Astrocyte of the hippocampus (primary cell): ENCODE measurements around the gene CTNNBIP1.
"Not testable (repeated sequence)": the region's sequence is repeated elsewhere in the genome, so short reads cannot be mapped to it uniquely, and the experiment has no call there.

Source experiments
- DNase-seq: peaks from one replicate; pipeline ENCODE4 v3.0.0; 2011; ENCODE audit warnings: low read depth, low spot score

The CTNNBIP1 gene, protein sequence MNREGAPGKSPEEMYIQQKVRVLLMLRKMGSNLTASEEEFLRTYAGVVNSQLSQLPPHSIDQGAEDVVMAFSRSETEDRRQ

DNA sequence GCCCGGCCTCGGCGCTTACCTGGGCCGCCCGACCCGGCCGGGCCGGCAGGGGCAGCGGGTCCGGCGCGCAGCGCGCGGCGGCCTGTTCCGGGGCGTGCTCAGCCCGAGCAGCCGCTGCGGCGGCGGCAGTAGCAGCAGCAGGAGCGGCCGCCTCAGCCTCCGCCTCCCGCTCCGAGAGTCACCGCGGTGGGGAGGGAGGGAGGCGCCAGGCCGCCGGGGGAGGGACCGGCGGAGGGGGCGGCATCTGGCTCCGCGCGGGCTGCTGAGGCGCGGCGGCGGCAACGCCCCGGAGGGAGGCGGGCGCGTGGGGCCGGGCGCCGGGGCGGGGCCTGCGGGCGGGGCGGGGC is at the start of gene CTNNBIP1:
Gene CTNNBIP1, minus strand, starts transcription at position 194 of the 347 bp plus-strand sequence. CDS start 38,205 bp downstream, outside the sequence.
- DNase-seq = no peak

DNA sequence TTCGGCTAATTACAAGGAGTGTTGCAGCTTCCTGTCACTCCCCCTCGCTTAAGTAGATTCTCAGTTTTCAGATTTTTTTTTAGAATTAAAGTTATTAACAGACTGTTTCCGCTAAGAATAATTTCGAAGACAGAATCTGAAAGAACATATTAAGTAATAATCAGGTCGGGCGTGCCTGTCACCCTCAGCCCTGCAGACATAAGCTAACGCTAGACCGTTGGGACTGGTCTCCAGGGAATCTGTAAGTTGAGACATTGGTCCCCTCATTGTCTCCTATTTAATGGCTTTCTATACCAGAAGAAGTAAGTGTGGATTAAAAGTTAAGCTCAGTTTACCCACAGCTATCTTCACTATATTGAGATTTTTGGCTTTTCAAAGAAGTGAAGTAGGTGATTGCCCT is 47.7 kb upstream of the CTNNBIP1 start:
- no peak for DNase-seq

DNA sequence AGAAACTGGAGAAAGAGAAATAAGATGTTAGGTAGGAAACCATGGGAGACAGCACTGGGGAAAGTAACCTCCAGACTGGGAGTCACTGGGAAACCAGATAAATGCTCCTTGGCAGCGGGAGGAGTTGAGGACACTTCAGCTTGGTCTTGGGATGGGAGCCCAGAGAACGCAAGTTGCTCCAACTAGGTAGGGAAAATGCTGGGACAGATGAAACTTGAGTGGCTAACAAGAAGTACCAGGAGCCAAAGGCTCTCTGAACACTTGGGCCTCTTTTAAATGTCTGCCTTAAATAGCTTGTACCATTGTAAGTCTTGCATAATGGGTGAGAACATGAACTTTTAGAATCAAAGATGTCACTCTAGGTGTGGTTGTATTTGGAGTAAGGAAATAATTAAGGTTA is 36.2 kb upstream of the CTNNBIP1 start:
- no peak for DNase-seq

DNA sequence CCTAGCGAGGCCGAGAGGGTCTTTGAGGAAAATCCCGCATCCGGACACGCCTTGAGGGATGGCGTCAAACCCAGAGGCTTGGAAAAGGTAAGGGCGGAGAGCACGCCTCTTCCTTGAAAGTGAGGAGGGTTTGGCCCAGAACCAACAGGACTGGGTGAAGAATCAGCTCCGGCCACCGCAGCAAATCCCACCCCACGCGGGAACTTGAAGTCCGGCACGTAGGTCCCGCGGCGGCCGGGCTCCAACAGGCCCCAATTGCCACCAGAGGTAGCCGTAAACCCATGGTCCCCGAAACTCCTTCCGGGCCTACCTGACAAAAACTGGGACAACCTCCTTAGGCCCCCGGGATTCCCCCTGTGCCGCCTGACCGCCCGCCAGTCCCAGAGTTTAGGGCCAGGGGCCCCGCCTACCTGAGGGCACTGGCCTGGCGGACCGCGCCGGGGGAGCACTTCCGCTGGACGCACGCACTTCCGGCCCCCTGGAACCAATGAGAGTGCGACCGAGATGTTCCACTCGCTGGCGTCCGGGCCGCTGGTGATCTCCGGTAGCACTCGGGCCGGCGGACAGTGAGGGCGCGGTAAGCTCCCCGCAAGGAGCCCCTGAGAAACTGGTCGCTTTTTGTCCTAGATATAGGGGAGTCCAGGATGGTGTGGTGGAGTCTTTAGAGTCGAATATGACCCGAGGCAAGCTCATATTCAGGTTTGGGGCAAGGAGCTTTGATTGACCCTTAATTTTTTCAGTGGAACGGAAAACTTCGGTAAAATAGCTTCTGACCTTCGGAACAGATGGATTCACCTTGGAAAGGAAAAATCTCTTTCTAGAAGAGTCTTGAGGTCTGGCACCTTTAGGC is 33.1 kb upstream of the CTNNBIP1 start, which contains the start of the genes LZIC and NMNAT1:
Gene LZIC, minus strand, starts transcription at position 453 of the 850 bp plus-strand sequence. CDS start 6,772 bp downstream, outside the sequence.
Gene NMNAT1, plus strand, starts transcription at position 537 of the 850 bp plus-strand sequence. CDS start 28,599 bp downstream, outside the sequence.
- peak; percentile 98 for DNase-seq

DNA sequence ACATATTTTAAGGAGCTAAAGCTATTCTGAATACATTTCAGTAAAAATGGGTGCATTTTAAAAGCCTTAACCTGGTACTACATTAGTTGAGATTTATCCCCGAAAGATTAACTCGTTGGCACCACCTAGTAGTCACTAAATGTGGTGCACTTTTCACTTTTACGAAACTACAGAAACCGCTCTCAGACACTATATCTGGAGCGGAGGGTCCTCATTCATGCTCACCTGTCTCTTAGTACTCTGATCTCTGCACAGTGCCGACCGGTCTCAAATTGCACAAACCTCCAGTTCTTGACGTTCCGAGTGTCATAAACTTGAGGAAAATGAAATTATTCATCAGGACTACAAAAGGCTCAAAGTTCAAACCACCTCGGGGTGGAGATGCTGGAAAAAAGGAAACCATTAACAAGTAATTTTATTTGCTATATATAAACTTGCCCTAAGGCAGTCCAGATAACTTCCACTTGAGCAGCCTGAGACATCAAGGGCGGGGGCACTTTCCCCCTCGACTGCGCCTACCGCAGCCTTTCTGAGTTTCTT is 32.4 kb upstream of the CTNNBIP1 start:
- DNase-seq = peak; percentile 78

DNA sequence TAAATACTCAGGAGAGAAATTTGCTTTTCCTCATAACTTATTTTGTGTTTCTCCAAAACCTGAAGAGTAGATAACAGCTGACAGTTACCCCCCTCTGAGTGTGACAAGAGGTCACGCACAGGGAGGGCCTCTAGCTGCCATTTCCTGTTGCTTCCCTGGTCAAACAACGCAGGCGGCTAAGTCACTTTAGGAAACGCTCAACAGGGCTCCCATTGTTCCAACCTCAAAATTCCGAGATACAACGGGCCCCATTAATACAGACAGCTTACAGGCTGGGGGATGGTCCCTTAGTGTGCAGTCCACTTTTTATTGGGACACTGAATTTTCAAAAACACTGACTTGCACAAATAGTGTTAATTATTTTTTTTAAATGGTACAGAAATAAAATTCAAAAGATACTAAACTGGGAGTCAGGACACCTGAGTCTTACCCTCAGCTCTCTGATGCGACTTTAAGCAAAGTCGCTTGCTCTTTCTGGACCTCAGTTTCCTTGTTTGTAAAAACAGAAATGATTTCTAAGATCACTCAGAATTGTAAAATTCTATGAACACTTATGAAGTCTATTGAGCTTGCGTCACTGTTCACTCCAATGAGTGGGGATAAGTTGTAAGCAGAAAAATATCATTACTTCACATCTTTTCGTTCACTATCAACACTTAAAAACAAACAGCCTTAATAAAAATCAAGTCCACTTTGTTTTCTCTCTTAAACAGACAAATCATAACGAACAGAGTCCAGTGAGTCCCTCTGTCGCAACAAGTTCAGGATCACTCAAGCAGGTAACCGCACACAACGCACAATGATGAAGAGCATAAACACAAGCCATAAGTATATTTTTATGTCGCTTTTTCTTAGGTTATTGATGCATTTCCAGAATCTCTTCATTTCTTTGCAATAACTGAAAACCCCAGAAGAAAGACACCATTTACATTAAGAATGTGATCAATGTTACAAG is 19.6 kb upstream of the CTNNBIP1 start:
- DNase-seq = no peak

DNA sequence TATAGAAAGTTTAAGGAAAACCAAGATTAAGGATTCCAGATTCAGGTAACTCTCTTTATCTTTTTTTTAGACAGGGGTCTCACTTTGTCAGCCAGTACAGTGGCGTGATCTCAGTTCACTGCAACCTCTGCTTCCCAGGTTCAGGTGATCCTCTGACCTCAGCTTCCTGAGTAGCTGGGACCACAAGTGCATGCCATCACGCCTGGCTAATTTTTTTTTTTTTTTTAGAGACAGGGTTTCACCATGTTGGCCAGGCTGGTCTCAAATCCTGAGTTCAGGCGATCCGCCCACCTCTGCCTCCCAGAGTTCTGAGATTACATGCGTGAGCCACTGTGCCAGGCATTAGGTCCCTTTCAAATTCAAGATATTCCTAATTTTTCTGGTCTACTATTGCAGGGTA is 17.2 kb upstream of the CTNNBIP1 start:
- DNase-seq = no peak

DNA sequence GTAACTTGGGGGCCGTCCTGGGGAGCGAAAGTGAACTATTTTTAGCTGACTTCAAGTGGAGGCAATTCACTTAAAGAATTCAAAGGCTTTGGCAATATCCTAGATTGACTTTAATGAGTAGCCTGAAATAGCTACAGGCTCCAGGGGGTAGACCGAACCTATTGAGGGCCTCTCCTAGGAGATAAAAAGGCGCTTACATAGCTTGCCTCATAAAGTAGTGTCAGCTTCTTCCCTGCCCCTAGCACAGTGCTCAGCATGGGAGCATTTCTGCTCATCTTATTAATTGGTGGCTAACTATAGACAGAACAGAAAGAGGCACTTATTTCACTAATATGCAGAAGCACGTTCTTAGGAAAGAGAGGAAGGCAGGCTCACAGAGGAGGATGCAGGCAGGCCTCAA is 12.3 kb upstream of the CTNNBIP1 start:
- DNase-seq = peak; percentile 36

DNA sequence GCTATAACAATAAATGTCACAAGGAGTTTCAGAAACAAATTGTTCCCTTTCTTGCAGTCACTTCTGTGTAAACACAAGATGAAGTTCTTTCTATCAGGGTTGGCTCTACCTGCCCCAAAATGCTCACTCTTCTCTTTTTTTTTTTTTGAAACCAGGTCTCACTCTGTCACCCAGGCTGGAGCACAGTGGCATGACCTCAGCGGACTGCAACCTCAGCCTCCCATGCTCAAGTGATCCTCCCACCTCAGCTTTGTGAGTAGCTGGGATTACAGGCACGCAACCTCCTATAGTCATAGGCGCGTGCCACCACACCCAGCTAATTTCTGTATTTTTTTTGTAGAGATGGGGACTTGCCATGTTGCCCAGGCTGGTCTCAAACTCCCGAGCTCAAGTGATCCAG is 10.5 kb upstream of the CTNNBIP1 start:
- DNase-seq = no peak

DNA sequence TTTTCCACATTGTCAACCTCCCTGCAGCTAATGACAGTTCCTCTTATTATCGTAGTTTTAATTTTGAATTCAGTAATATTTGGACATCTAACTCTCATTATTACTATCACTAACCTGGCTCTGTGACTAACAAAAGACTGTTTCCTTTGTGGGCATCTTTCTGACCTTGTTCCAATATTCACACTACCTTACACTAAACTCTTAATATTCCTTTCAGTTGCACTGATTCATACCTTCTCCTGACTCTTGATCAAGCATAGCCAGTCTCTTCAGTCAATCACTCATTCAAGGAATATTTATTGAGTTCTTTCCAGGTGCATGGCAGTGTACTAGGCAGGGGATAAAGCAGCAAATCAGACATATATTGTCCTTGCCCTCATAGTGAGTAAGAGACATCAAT is 7.8 kb upstream of the CTNNBIP1 start:
- DNase-seq = no peak

DNA sequence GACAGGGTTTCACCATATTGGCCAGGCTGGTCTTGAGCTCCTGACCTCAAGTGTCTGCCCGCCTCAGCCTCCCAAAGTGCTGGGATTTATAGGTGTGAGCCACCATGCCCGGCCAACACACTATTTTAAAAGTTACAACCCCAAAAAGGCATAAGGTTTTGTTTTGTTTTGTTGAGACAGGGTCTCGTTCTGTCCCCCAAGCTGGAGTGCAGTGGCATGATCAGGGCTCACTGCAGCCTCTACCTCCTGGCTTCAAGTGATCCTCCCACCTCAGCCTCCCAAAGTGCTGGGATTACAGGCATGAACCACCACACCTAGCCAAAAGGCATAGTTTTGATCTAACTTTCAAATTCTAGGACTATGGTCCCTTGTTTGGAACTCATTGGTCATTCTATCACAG is 7.4 kb upstream of the CTNNBIP1 start:
- DNase-seq = not testable (repeated sequence)

DNA sequence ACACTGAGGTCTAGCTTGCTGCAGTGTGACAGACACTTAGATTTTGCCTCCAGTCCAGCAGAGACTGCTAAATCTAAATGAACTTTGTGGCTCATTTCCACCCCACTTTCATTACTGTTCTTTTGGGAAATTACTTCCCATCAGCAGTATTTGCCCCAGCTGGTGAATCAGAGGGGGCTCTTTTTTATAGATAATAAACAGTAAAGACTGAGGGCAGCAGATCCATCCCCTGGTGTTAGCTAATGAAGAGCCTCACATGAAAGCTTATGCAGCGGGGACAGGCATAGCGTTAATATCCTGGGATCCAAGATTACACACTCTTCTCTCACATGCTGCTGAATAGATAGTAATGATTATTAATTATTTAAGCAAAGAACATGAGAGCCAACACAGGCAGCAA is 6.4 kb upstream of the CTNNBIP1 start:
- DNase-seq = no peak

DNA sequence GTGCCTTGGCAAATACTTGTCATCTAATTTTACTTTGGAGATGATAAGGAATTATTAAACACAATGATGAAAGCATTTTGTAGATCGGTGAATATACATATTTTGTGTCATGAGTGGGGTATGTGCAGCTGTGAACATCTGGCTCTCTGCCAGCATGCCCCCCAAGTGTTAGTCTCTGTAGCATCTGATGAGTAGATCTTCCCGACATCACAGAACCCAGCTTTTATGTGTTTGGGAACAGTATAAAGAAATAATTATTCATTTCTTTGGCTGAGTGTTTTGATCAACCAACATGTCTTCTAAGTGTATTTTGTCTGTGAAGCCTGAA is 4.5 kb upstream of the CTNNBIP1 start:
- no peak for DNase-seq

DNA sequence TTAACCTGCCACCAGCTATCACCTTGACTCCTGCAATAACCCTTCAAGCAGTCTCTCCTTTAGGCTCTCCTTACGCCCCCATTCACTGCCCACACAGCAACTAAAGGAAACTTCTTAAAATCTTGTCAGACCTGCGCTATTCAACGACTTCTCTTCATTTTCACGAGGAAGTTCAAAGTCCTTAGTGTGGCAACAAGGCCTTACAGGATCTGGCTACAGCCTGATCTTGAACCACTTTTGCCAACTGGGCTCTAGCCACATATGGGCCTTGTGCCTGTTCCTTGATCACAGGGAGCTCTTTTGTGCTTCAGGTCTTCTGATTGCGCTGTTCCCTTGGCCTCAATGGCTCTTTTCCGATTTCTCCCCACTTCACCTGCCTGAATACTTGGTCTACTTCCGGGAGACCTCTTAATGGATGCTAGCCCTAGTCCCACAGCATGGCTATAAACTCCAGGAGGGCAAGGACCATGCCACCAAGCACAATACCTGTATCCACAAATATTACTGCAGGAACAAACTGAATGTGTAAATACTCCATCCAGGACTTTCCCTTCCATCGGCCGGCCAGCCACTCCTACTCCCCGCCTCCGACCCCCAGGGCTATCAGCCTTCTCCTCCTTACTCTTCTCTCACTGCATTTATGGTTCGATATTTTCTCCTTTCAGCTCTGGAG is 2.3 kb upstream of the CTNNBIP1 start:
- DNase-seq = no peak

DNA sequence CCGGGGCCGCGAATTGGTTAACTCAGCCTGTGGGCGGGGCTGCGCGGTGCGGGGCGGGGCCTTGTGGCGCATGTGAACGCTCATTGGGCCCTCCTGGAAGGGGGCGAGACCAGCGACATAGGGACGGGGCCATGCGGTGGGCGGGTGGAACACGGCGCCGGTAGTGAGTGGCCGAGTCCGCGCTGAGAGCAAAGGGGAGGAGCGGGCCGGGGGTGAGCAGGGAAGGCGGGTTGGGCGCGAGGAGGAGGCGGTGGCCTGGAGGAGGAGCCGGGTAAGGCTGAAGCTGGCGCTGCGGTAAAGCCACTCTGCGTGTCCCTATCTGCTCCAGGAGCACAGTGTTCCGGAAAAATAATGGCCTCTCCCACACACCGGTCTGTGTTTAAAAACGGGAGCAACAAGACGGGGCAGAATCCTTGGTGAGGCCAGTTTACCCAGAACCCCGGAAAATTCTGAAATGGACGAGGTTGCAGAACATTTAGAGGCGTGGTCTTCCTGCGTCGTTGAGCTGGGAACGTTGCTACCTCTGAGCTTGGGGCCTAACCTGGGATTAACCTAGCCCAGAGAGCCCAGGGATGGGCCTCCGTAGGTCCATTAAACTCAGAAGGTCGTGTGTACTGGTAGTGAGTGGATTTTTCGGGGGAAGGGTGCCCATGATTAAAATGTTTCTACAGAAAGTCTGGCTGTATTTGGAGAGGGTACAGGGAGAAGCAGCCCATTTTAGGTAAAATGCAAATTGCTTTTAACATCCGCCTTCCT is 532 bp upstream of the CTNNBIP1 start:
- DNase-seq = peak; percentile 100

DNA sequence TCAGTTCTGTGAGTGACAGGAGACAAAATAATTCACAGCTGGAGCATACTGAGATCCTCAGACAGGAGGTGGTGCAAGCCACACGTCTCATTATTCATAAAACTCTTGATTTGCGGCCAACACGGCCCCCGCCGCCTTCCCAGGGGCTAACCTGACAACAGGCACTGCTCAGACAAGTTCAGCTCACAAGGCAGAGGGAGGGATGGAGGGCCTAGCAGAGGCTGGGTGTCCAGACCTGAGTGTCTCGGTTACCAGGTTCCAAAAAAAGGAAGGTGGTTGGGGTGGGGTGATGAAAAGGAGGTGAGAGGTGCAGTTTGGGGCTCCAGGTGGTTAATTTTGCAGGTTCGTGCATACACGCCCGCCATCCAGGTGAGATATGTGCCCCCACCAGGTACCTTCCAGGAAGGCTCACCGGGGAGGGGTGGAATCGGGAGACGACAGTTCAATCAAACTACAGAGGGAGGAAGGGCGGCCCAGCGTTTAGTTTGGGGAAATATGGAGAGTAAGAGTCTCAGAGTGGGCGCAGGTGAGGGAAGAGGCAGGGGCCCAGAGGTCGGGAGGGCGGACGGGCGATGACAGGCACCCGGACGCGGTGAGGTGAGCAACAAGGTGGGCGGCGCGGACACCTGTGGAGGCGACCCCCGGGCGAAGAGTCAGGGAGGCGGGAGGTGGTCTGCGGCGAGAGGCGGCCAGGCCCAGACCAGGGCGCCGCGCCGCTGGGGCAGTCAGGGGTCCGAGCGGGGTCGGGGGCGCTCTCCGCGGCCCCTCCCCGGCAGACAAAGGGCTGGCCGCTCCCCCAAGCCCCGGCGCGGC is 629 bp downstream of the CTNNBIP1 start:
- DNase-seq = peak; percentile 53

DNA sequence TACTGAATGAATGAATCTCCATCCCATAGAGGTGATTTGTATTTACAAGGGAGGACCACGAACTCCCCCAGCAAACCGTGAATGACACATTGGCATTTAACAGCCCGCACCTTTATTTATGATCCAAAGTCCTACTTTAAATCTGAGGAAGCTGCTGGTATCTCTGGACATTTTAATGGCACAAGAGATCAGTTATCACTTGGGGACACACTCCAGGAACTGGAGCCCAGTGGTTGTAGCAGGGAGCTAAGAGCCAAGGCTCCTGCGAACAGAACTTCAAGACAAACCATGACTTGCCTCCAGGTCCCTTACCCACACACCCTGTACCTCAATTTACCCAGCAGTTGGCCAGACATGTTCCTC is 1.2 kb downstream of the CTNNBIP1 start:
- no peak for DNase-seq

DNA sequence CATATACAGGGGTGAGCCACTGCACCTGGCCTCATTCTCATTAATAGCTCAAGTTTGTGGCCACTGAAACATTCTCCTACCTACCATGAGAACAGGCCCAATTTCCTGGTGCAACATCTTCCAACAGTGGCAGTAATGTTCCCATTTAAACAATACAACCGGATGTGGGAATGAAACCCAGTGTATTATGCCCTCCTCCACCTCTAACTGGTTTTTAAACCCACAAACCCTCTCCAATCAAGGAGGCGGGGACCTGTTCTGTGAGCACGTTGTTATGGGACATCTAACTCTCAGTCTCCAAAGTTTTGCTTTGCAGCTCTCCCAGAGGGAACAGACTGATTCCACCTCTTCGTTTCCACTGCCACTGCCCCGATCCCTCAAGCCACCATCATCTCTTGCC is 2.6 kb downstream of the CTNNBIP1 start:
- DNase-seq = no peak

DNA sequence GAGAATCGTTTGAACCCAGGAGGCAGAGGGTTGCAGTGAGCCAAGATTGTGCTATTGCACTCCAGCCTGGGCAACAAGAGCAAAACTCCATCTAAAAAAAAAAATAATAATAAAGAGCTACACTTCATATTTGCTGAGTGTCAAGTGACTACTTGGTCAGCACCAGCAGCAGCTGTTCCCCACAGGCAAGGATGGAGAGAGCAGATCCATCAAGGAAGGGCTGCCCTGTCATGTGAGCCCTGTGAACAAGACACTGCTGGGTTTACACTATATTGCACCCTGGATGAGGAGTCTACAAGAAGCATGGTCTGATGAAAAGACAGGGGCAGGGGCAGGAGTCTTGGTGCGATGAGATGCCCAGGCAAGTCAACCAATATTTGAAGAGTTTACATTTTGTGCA is 3.6 kb downstream of the CTNNBIP1 start:
- no peak for DNase-seq

DNA sequence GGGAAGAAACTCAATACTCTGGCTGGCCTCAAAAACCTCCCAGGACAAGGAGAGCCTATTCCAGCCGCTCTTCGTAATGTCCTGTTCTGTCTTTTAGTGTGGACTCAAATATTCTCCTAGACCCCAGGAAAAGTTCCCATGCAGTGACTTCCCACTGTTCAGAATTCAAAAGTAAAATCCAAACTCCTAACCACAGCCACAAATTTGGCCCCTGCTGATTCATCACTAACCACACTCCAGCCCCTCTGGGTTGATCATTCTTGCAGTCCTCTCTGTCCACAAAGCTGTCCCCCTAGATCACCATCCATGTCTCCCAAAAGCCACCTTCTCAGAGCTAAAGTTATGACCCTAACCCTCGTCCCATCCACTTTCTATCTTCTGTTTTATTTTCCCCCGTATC is 5.1 kb downstream of the CTNNBIP1 start:
- peak; percentile 69 for DNase-seq
